Mucosa of descending colon (tissue), 3 donors: ENCODE measurements around the gene IGSF3. TPM values are rescaled to one million over a fixed set of nuclear protein-coding genes. Genes with fewer than 3 reads are reported as not detected.

Experiments
- ATAC-seq: fragments of 200-7000 bp; cut with Tn5 transposase; one replicate; pipeline ENCODE4 v1.9.1; 2020; ENCODE audit warnings: mild to moderate bottlenecking, moderate library complexity
- DNase-seq, 3 donors: peaks; one replicate each; pipeline ENCODE4 v3.0.0-alpha.2; 2020
- H3K36me3 ChIP-seq: fragments of 200-600 bp; one replicate; pipeline ENCODE4 v1.8.0; 2021; ENCODE audit warnings: low read depth, mild to moderate bottlenecking
- H3K4me1 ChIP-seq: fragments of 200-600 bp; one replicate; pipeline ENCODE4 v1.8.0; 2021; ENCODE audit warnings: low read depth, mild to moderate bottlenecking
- H3K4me3 ChIP-seq: fragments of 200-600 bp; one replicate; pipeline ENCODE4 v1.8.0; 2021; ENCODE audit warnings: mild to moderate bottlenecking
- H3K9me3 ChIP-seq: fragments of 200-600 bp; one replicate; pipeline ENCODE4 v1.8.0; 2021; ENCODE audit warnings: mild to moderate bottlenecking
- intact Hi-C, 2 donors: fragments of 100-400 bp; cut with DNase I in 1 of 2; cut with micrococcal nuclease in 1 of 2; formaldehyde crosslinking; loops; one replicate each; pipeline versions ENCODE4 v1.11.0 to v1.11.1; 2022; cut with DNase I, micrococcal nuclease
- total RNA-seq, 3 donors: library from RNA; stranded (reverse); fragmentation: NEBNext Ultra II Directional in 2 of 3; extraction: Animal tissue kit (Norgen Biotek cat#: 25700) in 2 of 3; gene quantifications; one replicate each; pipeline versions ENCODE4 v1.2.1 to v1.2.4, GENCODE V29; 2021 to 2023
- TF ChIP-seq, protein P1 (sequence below): fragments of 200-600 bp; IDR thresholded peaks from one replicate; pipeline ENCODE4 v1.8.0; 2022; ENCODE audit warnings: antibody characterized with exemption, mild to moderate bottlenecking
- donor health status: DM: no; HTN: no; CAD: no; lungs with moderate emphysema.
- donor health status: DM: no; HTN: no; CAD: no.
- donor health status: DM: no; HTN: yes; CAD: no.

The IGSF3 gene
- total RNA-seq, 3 donors from 2014 or later: 20.9 to 35.4 (median 27.4) TPM

DNA sequence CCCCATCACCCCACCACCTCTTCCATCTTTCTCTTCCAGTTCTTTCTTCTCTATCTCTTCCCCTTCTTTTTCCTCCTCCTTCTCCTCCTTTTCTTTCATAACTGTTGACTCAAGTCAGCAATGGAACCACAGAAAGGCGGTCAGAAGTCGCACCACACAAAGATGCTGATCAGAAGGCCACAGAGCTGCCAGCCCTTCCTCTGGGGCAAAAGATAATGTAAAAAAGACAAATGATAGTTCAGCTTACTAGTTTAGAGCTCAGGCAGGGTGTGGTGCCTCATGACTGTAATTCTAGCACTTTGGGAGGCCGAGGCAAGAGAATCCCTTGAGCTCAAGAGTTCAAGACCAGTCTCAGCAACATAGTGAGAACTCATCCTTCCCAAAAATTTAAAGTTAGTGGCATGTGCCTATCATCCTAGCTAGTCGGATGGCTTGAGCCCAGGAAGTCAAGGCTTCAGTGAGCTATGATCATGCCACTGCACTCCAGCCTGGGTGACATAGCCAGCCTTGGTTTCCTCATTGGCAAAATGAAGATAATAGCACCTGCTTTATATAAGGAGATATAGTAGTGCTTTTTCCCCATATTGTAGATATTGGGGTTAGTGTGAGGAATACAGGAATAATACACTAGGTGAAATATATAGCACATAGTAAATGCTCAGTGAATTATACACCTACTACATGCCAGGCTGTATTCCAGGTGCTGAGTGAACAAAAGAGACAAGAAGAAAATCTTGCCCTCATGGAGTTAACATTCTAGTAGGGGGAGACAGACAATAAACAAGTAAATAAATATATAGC lies 12.5 kb upstream of the IGSF3 start:
- Histone ChIP-seq H3K9me3 (no peaks in the 10 kb centered on the region), H3K36me3 (no peaks in the 10 kb centered on the region), H3K4me1 (no peaks in the 10 kb centered on the region), H3K4me3 (no peak overlapping the region)
- DNase-seq: no peak
- TF ChIP-seq, protein P1, sequence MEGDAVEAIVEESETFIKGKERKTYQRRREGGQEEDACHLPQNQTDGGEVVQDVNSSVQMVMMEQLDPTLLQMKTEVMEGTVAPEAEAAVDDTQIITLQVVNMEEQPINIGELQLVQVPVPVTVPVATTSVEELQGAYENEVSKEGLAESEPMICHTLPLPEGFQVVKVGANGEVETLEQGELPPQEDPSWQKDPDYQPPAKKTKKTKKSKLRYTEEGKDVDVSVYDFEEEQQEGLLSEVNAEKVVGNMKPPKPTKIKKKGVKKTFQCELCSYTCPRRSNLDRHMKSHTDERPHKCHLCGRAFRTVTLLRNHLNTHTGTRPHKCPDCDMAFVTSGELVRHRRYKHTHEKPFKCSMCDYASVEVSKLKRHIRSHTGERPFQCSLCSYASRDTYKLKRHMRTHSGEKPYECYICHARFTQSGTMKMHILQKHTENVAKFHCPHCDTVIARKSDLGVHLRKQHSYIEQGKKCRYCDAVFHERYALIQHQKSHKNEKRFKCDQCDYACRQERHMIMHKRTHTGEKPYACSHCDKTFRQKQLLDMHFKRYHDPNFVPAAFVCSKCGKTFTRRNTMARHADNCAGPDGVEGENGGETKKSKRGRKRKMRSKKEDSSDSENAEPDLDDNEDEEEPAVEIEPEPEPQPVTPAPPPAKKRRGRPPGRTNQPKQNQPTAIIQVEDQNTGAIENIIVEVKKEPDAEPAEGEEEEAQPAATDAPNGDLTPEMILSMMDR: no peak
- intact Hi-C loops: no loop called here
- no peak for ATAC-seq

DNA sequence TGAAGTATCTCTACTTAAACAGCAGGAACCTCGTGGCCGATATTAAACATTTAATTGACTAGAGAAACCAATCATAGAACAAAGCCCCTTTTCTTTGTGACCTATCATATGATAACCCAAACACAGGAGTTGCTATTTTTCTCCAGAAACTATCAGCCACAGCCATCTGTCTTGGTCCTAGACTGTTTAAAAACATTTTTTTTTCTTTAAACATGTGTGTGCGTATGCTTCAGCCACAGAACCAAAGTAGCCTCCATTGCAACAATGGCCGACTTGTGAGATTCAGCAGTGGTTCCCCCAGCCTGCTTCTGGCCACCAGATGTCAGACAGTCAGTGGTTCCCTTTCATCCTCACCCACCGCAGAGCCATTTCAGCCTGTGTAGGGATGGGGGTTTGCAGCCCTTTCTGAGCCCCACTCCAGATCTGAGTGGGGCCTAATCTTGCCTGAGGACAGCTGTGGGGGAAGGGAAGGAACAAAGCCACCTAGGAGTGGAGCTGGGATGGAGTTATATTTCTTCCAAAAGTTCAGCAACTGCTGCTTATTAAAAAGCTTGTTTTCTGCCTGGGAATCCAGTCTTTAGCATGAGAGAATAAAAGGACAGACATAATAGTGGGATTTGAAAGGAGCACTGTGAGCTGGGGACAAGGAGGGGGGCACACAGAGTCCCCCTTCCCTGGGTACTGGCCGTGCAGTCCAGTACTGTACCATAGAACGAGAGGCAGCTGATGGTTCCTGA lies 11.7 kb upstream of the IGSF3 start:
- Histone ChIP-seq H3K36me3 (no peaks in the 10 kb centered on the region), H3K9me3 (no peaks in the 10 kb centered on the region), H3K4me3 (no peak overlapping the region), H3K4me1 (no peaks in the 10 kb centered on the region)
- no peak for ATAC-seq
- intact Hi-C loops: no loop called here
- TF ChIP-seq, protein P1: no peak
- DNase-seq: no peak

DNA sequence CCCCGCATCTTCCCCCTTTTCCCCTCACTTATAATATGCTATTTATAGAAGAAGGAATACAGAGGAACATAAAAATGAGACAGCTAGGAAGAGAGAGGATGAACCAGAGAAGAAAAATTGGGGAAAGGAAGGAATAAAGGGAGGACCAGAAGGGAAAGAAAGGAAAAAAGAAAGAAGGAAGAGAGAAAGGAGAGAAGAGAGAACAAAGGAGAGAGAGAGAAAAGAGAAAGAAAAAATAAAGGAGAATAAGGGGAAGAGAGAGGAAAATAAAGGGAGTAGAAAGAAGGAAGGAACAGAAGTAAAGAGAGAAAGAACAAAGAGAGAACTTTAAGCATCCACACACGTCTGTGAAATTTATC lies 11.2 kb upstream of the IGSF3 start:
- TF ChIP-seq, protein P1: no peak
- Histone ChIP-seq H3K36me3 (no peaks in the 10 kb centered on the region), H3K4me1 (no peaks in the 10 kb centered on the region), H3K9me3 (no peaks in the 10 kb centered on the region), H3K4me3 (no peak overlapping the region)
- ATAC-seq (no peak), DNase-seq (no peak)
- intact Hi-C loops: no loop called here

DNA sequence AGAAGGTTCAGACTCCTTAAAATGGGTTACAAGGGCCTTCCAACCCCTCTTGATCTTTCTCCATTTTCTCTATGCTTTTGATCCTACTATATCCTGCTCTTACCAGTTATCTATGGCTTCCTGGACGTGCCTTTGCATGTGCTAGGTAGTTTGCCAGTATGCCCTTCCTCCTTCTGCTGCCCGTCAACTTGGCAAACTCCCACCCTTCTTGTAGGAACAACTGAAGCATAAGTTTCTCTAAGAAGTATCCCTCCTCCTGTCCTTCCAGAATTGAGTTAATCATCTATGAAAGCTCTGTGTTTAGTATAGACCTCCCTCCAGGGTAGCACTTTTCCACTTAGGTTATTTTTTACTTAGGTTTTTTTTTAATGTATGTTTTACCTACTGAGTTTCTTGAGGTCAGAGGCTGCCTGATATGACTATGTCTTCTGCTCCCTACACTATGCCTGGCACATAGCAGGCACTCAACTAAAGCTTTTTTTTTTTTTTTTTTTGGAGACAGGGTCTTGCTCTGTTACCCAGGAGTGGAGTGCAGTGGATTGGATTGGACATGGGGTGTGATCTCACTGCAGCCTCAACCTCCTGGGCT lies 10.0 kb upstream of the IGSF3 start:
- Histone ChIP-seq H3K36me3 (no peaks in the 10 kb centered on the region), H3K4me3 (no peak overlapping the region), H3K9me3 (no peaks in the 10 kb centered on the region), H3K4me1 (no peaks in the 10 kb centered on the region)
- TF ChIP-seq, protein P1: no peak
- intact Hi-C loops: no loop called here
- DNase-seq (no peak), ATAC-seq (no peak)

DNA sequence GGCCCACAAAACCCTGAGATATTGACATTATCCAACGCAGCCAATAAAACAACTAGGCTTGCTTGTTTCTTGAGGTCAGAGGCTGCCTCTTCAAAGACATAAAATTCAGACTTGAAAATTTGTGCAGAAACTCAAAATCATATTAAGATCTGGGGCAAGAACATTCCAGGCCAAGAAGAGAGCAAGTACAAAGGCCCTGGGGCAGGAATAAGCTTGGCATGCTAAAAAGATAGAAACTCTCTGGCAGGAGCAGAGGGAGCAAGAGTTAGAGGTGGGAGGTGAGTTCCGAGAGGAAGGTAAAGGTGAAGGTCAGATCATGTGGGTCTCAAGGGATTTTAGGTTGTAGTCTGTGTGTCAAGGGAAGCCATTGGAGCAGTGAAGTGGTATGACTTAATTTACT lies 8.8 kb upstream of the IGSF3 start:
- ATAC-seq: no peak

More for the DNA sequence above, 8.8 kb upstream of the IGSF3 start:
- TF ChIP-seq, protein P1: no peak
- no peak for DNase-seq
- intact Hi-C loops: no loop called here
- Histone ChIP-seq H3K4me3 (no peak overlapping the region), H3K9me3 (no peaks in the 10 kb centered on the region), H3K4me1 (no peaks in the 10 kb centered on the region), H3K36me3 (no peaks in the 10 kb centered on the region)
